ENCODE results near the gene KLRG1.

The KLRG1 gene

GRCh38 chr12:9037431-9037830, 48.1 kb downstream of the KLRG1 start:
- no peak for DNase-seq (ENCODE audit: extremely low read depth, low read depth)
- H3K4me3 ChIP-seq (replicated peaks; ENCODE audit: low read depth, low read length) = no peak overlapping the region
- TF ChIP-seq, protein P1, sequence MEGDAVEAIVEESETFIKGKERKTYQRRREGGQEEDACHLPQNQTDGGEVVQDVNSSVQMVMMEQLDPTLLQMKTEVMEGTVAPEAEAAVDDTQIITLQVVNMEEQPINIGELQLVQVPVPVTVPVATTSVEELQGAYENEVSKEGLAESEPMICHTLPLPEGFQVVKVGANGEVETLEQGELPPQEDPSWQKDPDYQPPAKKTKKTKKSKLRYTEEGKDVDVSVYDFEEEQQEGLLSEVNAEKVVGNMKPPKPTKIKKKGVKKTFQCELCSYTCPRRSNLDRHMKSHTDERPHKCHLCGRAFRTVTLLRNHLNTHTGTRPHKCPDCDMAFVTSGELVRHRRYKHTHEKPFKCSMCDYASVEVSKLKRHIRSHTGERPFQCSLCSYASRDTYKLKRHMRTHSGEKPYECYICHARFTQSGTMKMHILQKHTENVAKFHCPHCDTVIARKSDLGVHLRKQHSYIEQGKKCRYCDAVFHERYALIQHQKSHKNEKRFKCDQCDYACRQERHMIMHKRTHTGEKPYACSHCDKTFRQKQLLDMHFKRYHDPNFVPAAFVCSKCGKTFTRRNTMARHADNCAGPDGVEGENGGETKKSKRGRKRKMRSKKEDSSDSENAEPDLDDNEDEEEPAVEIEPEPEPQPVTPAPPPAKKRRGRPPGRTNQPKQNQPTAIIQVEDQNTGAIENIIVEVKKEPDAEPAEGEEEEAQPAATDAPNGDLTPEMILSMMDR (IDR thresholded peaks at IDR 0.05; ENCODE audit: low read depth, low read length, missing control alignments) = no peak

GRCh38 chr12:9039397-9039977, 50.1 kb downstream of the KLRG1 start:
- TF ChIP-seq, protein P1 (IDR thresholded peaks at IDR 0.05; ENCODE audit: low read depth, low read length, missing control alignments) = peak; percentile 62
- peak; percentile 30 for DNase-seq (ENCODE audit: extremely low read depth, low read depth)
- no peak overlapping the region for H3K4me3 ChIP-seq (replicated peaks; ENCODE audit: low read depth, low read length)

DNA sequence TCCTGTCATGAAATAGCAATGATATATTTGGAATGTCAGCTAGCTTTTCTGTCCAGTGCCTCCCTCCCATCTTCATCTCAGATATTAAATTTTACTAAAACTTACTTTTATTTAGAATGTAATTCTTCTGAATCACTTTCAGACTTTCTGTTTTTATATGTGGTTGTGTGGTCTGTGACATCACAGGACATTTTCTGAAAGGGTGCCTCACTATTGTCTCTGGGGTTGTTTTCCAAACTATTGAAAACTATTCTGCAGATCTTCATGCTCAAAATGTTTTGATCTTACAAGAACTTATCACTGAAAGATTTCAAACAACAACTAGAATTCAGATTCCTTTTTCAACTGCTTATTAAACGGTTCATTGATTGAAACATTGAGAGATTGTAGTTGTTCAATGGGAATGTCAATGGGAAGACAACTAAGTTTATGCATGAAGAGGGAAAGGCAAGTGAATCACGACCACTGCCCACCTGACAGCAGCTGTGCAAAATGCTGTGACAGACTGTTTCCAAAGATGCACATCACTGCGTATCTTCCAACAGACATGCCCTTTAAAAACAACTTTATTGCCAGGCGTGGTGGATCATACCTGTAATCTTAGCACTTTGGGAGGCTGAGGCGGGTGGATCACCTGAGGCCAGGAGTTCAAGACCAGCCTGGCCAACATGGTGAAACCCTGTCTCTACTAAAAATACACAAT, 51.3 kb downstream of the KLRG1 start:
- no peak for DNase-seq (ENCODE audit: extremely low read depth, low read depth)
- no peak overlapping the region for H3K4me3 ChIP-seq (replicated peaks; ENCODE audit: low read depth, low read length)
- TF ChIP-seq, protein P1 (IDR thresholded peaks at IDR 0.05; ENCODE audit: low read depth, low read length, missing control alignments) = no peak

DNA sequence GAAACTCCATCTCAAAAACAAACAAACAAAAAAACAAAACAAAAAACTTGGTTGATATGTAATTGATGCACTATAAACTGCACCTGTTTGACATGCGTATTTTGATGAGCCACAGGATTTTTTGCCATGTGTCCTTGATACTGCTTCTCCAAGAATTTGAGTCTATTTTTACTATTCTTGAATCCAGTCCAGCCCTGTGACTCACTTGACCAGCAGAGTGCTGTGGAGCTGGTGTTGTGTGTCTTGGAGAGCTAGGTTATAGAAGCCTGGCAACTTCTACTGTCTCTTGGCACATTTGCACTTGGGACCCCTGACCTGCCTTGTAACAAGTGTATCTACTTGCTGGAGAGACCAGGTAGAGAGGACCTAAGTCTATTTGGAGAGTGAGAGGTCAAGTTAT, 52.0 kb downstream of the KLRG1 start:
- peak; percentile 10 for DNase-seq (ENCODE audit: extremely low read depth, low read depth)
- TF ChIP-seq, protein P1 (IDR thresholded peaks at IDR 0.05; ENCODE audit: low read depth, low read length, missing control alignments) = no peak
- no peak overlapping the region for H3K4me3 ChIP-seq (replicated peaks; ENCODE audit: low read depth, low read length)

DNA sequence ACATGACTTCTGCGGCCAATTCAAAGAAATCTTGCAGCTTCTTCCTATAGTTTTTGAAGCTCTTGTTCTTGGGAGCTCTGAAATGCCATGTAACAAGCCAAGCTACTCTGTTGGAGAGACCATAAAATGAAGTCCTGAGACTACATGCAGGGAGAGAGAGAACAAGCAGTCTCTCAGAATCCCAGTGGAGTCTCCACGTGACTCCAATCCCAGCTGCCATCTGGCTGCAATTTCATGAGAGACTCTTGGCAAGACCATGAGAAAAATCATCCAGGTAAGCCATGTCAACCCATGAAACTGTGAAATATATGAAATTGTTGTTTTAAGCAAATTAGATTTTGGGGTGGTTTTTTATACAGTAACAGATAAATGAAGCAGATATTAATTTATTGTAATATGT, 54.4 kb downstream of the KLRG1 start:
- TF ChIP-seq, protein P1 (IDR thresholded peaks at IDR 0.05; ENCODE audit: low read depth, low read length, missing control alignments) = no peak
- no peak overlapping the region for H3K4me3 ChIP-seq (replicated peaks; ENCODE audit: low read depth, low read length)
- DNase-seq (ENCODE audit: extremely low read depth, low read depth) = no peak

DNA sequence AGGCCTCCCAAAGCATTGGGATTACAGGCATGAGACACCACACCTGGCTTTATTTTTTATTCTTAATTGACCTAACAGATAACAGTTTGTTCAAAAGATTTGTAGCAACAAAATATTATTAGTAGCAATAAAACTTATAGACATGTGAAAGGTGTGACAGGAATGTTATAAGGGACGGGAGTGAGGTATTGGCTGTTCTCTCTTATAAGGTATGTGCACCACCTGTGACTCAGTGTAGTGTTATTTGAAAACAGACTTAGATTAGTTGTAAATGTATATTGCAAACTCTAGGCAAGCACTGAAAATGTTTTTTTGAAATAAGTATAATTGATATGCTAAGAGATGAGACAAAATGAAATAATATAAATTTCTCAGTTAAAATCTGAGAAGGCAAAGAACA, 57.8 kb downstream of the KLRG1 start:
- H3K4me3 ChIP-seq (replicated peaks; ENCODE audit: low read depth, low read length) = no peak overlapping the region
- TF ChIP-seq, protein P1 (IDR thresholded peaks at IDR 0.05; ENCODE audit: low read depth, low read length, missing control alignments) = no peak
- no peak for DNase-seq (ENCODE audit: extremely low read depth, low read depth)

All from HFF-Myc (cell line).